H9 (cell line): ENCODE measurements around the gene WDR64. TPM values are rescaled to one million over a fixed set of nuclear protein-coding genes. Genes with fewer than 3 reads are reported as not detected.

Experiments
- DNase-seq: peaks from one replicate; pipeline ENCODE4 v3.0.0-alpha.2; 2017
- H2AFZ ChIP-seq: one replicate; pipeline ENCODE4 v1.6.1; 2013; ENCODE audit warnings: mild to moderate bottlenecking, low read length, control low read depth, moderate library complexity
- H2AK5ac ChIP-seq: 2 replicates; pipeline ENCODE4 v1.6.1; 2013; ENCODE audit warnings: low read length, control low read depth, mixed read lengths; ENCODE audit not compliant: insufficient read length
- H2BK120ac ChIP-seq: one replicate; pipeline ENCODE4 v1.6.1; 2013; ENCODE audit warnings: low read depth, mild to moderate bottlenecking, low read length, control low read depth, inconsistent platforms; ENCODE audit not compliant: poor library complexity, severe bottlenecking
- H2BK12ac ChIP-seq: 2 replicates; pipeline ENCODE4 v1.6.1; 2013; ENCODE audit warnings: low read length, control low read depth, mixed read lengths, low read depth; ENCODE audit not compliant: insufficient read length
- H2BK15ac ChIP-seq: 2 replicates; pipeline ENCODE4 v1.6.1; 2013; ENCODE audit warnings: low read depth, low read length, control low read depth
- H2BK20ac ChIP-seq: one replicate; pipeline ENCODE4 v1.6.1; 2013; ENCODE audit warnings: low read depth, mild to moderate bottlenecking, low read length, control low read depth, inconsistent platforms; ENCODE audit not compliant: poor library complexity, severe bottlenecking
- H2BK5ac ChIP-seq: 2 replicates; pipeline ENCODE4 v1.6.1; 2013; ENCODE audit warnings: low read length, control low read depth, mixed read lengths; ENCODE audit not compliant: insufficient read length
- H3K14ac ChIP-seq: 2 replicates; pipeline ENCODE4 v1.6.1; 2013; ENCODE audit warnings: low read length, control low read depth; ENCODE audit not compliant: insufficient read depth
- H3K18ac ChIP-seq: 2 replicates; pipeline ENCODE4 v1.6.1; 2013; ENCODE audit warnings: low read depth, mild to moderate bottlenecking, mixed read lengths, low read length, control low read depth; ENCODE audit not compliant: insufficient read length
- H3K23ac ChIP-seq: 2 replicates; pipeline ENCODE4 v1.6.1; 2013; ENCODE audit warnings: low read length, control low read depth, mixed read lengths, low read depth; ENCODE audit not compliant: insufficient read length
- H3K23me2 ChIP-seq: 2 replicates; pipeline ENCODE4 v1.6.1; 2013; ENCODE audit warnings: low read depth, mild to moderate bottlenecking, mixed read lengths, low read length, control low read depth; ENCODE audit not compliant: insufficient read length, poor library complexity, severe bottlenecking
- H3K27ac ChIP-seq: 2 replicates; pipeline ENCODE4 v1.5.1; 2013; ENCODE audit warnings: low read length, control low read depth, mixed read lengths, low read depth; ENCODE audit not compliant: insufficient read length
- H3K27me3 ChIP-seq: 2 replicates; pipeline ENCODE4 v1.6.1; 2013; ENCODE audit warnings: low read length, control low read depth, inconsistent platforms; ENCODE audit not compliant: insufficient read depth
- H3K4ac ChIP-seq: 2 replicates; pipeline ENCODE4 v1.6.1; 2013; ENCODE audit warnings: low read depth, mild to moderate bottlenecking, control low read depth, inconsistent platforms, low read length, moderate library complexity
- H3K4me1 ChIP-seq: 2 replicates; pipeline ENCODE4 v1.6.1; 2013; ENCODE audit warnings: low read length, control low read depth, inconsistent platforms; ENCODE audit not compliant: insufficient read depth
- H3K4me2 ChIP-seq: 2 replicates; pipeline ENCODE4 v1.6.1; 2013; ENCODE audit warnings: low read length, control low read depth, mixed read lengths; ENCODE audit not compliant: insufficient read length, insufficient read depth
- H3K56ac ChIP-seq: 2 replicates; pipeline ENCODE4 v1.6.1; 2013; ENCODE audit warnings: low read depth, mild to moderate bottlenecking, mixed read lengths, low read length, control low read depth; ENCODE audit not compliant: insufficient read length
- H3K79me1 ChIP-seq: 2 replicates; pipeline ENCODE4 v1.6.1; 2013; ENCODE audit warnings: low read depth, mild to moderate bottlenecking, moderate library complexity, low read length, control low read depth, inconsistent platforms; ENCODE audit not compliant: insufficient read depth, poor library complexity, severe bottlenecking
- H3K79me2 ChIP-seq: 2 replicates; pipeline ENCODE4 v1.6.1; 2013; ENCODE audit warnings: low read length, control low read depth, inconsistent platforms; ENCODE audit not compliant: insufficient read depth
- H3K9ac ChIP-seq: 2 replicates; pipeline ENCODE4 v1.6.1; 2013; ENCODE audit warnings: low read length, control low read depth, mixed read lengths; ENCODE audit not compliant: insufficient read length; ENCODE audit errors: extremely low read depth
- H3K9me3 ChIP-seq: one replicate; pipeline ENCODE4 v1.6.1; 2013; ENCODE audit warnings: low read depth, low read length, inconsistent platforms; ENCODE audit not compliant: control insufficient read depth
- H3T11ph ChIP-seq: one replicate; pipeline ENCODE4 v1.6.1; 2013; ENCODE audit warnings: mild to moderate bottlenecking, low read length, control low read depth, inconsistent platforms
- H4K20me1 ChIP-seq: one replicate; pipeline ENCODE4 v1.6.1; 2013; ENCODE audit not compliant: control insufficient read depth, insufficient read length, insufficient read depth
- H4K5ac ChIP-seq: 2 replicates; pipeline ENCODE4 v1.6.1; 2013; ENCODE audit warnings: low read depth, mild to moderate bottlenecking, mixed read lengths, low read length, control low read depth; ENCODE audit not compliant: insufficient read length
- H4K8ac ChIP-seq: replicated peaks from 2 replicates; pipeline ENCODE4 v1.6.1; 2013; ENCODE audit warnings: low read length, control low read depth, mixed read lengths, low read depth; ENCODE audit not compliant: insufficient read length
- H4K91ac ChIP-seq: 2 replicates; pipeline ENCODE4 v1.6.1; 2013; ENCODE audit warnings: low read depth, mild to moderate bottlenecking, moderate library complexity, mixed read lengths, low read length, control low read depth; ENCODE audit not compliant: insufficient read length
- H3K27ac Mint-ChIP-seq, 3 experiments: 2 replicates in 2 of 3; 3 replicates in 1 of 3; pipeline ENCODE4 v1.8.0; 2020 to 2021; ENCODE audit warnings: mixed read lengths in 3 of 3, mild to moderate bottlenecking in 1 of 3, moderate library complexity in 1 of 3
- H3K27me3 Mint-ChIP-seq: 2 replicates; pipeline ENCODE4 v1.8.0; 2021; ENCODE audit warnings: low read depth, mild to moderate bottlenecking, moderate library complexity, mixed read lengths
- H3K36me3 Mint-ChIP-seq, 3 experiments: 2 replicates in 2 of 3; 3 replicates in 1 of 3; pipeline ENCODE4 v1.8.0; 2020 to 2021; ENCODE audit warnings: low read depth in 3 of 3, mixed read lengths in 3 of 3; ENCODE audit not compliant: insufficient read depth in 1 of 3
- H3K4me1 Mint-ChIP-seq, 2 experiments: 2 replicates each; pipeline ENCODE4 v1.8.0; 2020; ENCODE audit warnings: mixed read lengths in 2 of 2
- H3K4me3 Mint-ChIP-seq, 2 experiments: 2 replicates in 1 of 2; 3 replicates in 1 of 2; pipeline ENCODE4 v1.8.0; 2020 to 2021; ENCODE audit warnings: mild to moderate bottlenecking in 2 of 2, mixed read lengths in 2 of 2, moderate library complexity in 1 of 2
- H3K9me3 Mint-ChIP-seq, 2 experiments: 2 replicates in 1 of 2; 3 replicates in 1 of 2; pipeline ENCODE4 v1.8.0; 2020; ENCODE audit warnings: mild to moderate bottlenecking in 2 of 2, mixed read lengths in 2 of 2, moderate library complexity in 1 of 2
- WGBS: extraction: QIAGEN DNeasy Blood & Tissue Kit; methylation state at CpG from one replicate; pipeline ENCODE4 v1.1.7; 2013; ENCODE audit warnings: missing lambda C conversion rate, low lambda C conversion rate, mixed read lengths; ENCODE audit not compliant: insufficient read length; ENCODE audit errors: extremely low coverage; 5-methylcytosine and 5-hydroxymethylcytosine counted together
- total RNA-seq: library from RNA; stranded (reverse); gene quantifications from 2 replicates; pipeline ENCODE4 v1.2.1, GENCODE V29; 2021
- TF ChIP-seq, protein P1 (sequence below): fragments of 200-600 bp; sonication (generic); conservative IDR thresholded peaks from 3 replicates; pipeline ENCODE4 v1.8.0; 2021; ENCODE audit warnings: antibody characterized with exemption, mild to moderate bottlenecking

The WDR64 gene
- total RNA-seq, 1 experiment from 2014 or later = not detected

DNA sequence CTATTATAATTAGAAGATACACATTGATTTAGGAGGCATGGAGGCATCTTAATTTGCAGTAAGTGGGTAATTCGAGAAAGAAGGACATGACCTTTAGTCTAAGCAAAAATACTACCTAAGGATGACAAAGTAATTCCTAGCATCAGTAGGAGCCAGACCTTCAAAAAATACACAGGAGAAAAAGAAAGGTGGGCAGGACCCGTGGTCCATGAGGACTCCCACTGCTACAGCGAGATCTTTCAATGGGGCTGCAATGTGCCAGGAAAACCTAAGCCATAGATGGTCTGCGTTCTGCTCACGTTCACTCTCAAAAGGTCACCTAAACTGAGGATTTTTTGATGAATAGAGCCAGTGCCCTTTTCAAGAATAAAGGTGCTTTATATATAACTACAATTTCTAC is 185.3 kb downstream of the WDR64 start:
- Histone ChIP-seq H3K14ac (no peak overlapping the region), H3K4me2 (no peak overlapping the region), H3K79me1 (no peaks in the 10 kb centered on the region), H3K9ac (no peak overlapping the region), H3K27me3 (no peaks in the 10 kb centered on the region), H2AK5ac (no peak overlapping the region), H3K4ac (no peak overlapping the region), H4K20me1 (no peaks in the 10 kb centered on the region), H2BK5ac (no peak overlapping the region), H3T11ph (no peak overlapping the region), H3K23me2 (no peaks in the 10 kb centered on the region), H2BK15ac (no peak overlapping the region), H3K56ac (no peak overlapping the region), H3K79me2 (no peaks in the 10 kb centered on the region), H2BK120ac (no peak overlapping the region), H4K8ac (no peak overlapping the region), H4K91ac (no peak overlapping the region), H2BK12ac (no peak overlapping the region), H3K23ac (no peak overlapping the region), H3K18ac (no peak overlapping the region), H3K4me1 (no peaks in the 10 kb centered on the region), H3K9me3 (no peaks in the 10 kb centered on the region), H4K5ac (no peak overlapping the region), H2BK20ac (no peak overlapping the region), H3K27ac (no peak overlapping the region), H2AFZ (no peak overlapping the region)
- H3K27ac Mint-ChIP-seq = no peak overlapping the region
- H3K36me3 Mint-ChIP-seq = no peaks in the 10 kb centered on the region
- WGBS = no CpG with 5 or more reads among the region's 5 CpGs
- TF ChIP-seq, protein P1, sequence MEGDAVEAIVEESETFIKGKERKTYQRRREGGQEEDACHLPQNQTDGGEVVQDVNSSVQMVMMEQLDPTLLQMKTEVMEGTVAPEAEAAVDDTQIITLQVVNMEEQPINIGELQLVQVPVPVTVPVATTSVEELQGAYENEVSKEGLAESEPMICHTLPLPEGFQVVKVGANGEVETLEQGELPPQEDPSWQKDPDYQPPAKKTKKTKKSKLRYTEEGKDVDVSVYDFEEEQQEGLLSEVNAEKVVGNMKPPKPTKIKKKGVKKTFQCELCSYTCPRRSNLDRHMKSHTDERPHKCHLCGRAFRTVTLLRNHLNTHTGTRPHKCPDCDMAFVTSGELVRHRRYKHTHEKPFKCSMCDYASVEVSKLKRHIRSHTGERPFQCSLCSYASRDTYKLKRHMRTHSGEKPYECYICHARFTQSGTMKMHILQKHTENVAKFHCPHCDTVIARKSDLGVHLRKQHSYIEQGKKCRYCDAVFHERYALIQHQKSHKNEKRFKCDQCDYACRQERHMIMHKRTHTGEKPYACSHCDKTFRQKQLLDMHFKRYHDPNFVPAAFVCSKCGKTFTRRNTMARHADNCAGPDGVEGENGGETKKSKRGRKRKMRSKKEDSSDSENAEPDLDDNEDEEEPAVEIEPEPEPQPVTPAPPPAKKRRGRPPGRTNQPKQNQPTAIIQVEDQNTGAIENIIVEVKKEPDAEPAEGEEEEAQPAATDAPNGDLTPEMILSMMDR = no peak
- no peaks in the 10 kb centered on the region for H3K4me1 Mint-ChIP-seq
- DNase-seq = no peak
- no peaks in the 10 kb centered on the region for H3K9me3 Mint-ChIP-seq
- H3K27me3 Mint-ChIP-seq = no peaks in the 10 kb centered on the region; the same call in 1 of the 2 replicates
- H3K4me3 Mint-ChIP-seq = no peak overlapping the region
